Endothelial cell of coronary artery (primary cell): ENCODE measurements around the gene SLC35E3. TPM values are rescaled to one million over a fixed set of nuclear protein-coding genes. Genes with fewer than 3 reads are reported as not detected.

Source experiments
- total RNA-seq: library from RNA; depleted of rRNA; stranded (reverse); fragments of >200 nt; gene quantifications from 2 replicates; pipeline ENCODE4 v1.2.3, GENCODE V29; 2014

SLC35E3 gene
- total RNA-seq: 3.2 and 4.9 TPM in 2 replicates

GRCh38 chr12:68745904-68746571, at the start of gene SLC35E3:
Gene SLC35E3 (plus strand): TSS chr12:68746176. CDS start chr12:68746378, 202 bp downstream.

GRCh38 chr12:68807576-68808387, 61.8 kb downstream of the SLC35E3 start, which contains the start of gene MDM2:
Gene MDM2 (plus strand): TSS chr12:68808177. CDS start chr12:68808478, 301 bp downstream.

Other genes with a start within 250 kb of the SLC35E3 start
- gene RAP1B, start 135.3 kb upstream of the SLC35E3 start, total RNA-seq: 194 and 200 TPM in 2 replicates
- gene NUP107, start 59.2 kb upstream of the SLC35E3 start, total RNA-seq: 47.4 and 62.0 TPM in 2 replicates
- 177 and 353 TPM in 2 replicates for gene MDM2, start 62.0 kb downstream of the SLC35E3 start, total RNA-seq
- gene CPM, start 187.0 kb downstream of the SLC35E3 start, total RNA-seq: 0.45 and 0.47 TPM in 2 replicates